ENCODE results near the gene YIPF2. TPM values are rescaled to one million over a fixed set of nuclear protein-coding genes. Genes with fewer than 3 reads are reported as not detected.

Gene YIPF2
- total RNA-seq, 3 donors from 2014 or later (not counting 1 experiment from before 2014, with no cell fraction given) = 26.4 to 27.8 (median 27.2) TPM

- intact Hi-C loops (cut with micrococcal nuclease) = no loop called here
- Histone ChIP-seq H3K9me3 (ENCODE audit: control insufficient read depth, insufficient read depth, low read length) (no peaks in the 10 kb centered on the region), H3K4me1 (ENCODE audit: control insufficient read depth, insufficient read depth, low read length) (no peaks in the 10 kb centered on the region), H3K4me3 (ENCODE audit: low read length) (no peak overlapping the region), H3K27ac (ENCODE audit: low read length) (no peak overlapping the region), H3K36me3 (ENCODE audit: control insufficient read depth, insufficient read depth, low read length) (no peaks in the 10 kb centered on the region), H3K27me3 (ENCODE audit: control insufficient read depth, insufficient read depth, low read length) (no peaks in the 10 kb centered on the region)
- H3K36me3 Mint-ChIP-seq = no peaks in the 10 kb centered on the region
- WGBS (ENCODE audit: insufficient coverage) = 90% methylated on average over 9 of the region's 9 CpGs
- H3K27ac Mint-ChIP-seq = no peak overlapping the region
- peaks cover 0 to 4% of the 10 kb centered on the region in 2 donors for H3K4me1 Mint-ChIP-seq
- H3K4me3 Mint-ChIP-seq = no peak overlapping the region
- ATAC-seq (no peak), DNase-seq (no peak)
- H3K9me3 Mint-ChIP-seq = no peaks in the 10 kb centered on the region
- TF ChIP-seq CTCF (IDR thresholded peaks at IDR 0.05) = no peak
- H3K27me3 Mint-ChIP-seq (ENCODE audit: low read depth in 2 of 2) = no peaks in the 10 kb centered on the region
Measured at GRCh38 chr19:10887616-10888367, 40.6 kb downstream of the YIPF2 start.

- ATAC-seq (no peak), DNase-seq (no peak)
- Histone ChIP-seq H3K27ac (ENCODE audit: low read length) (no peak overlapping the region), H3K36me3 (ENCODE audit: control insufficient read depth, insufficient read depth, low read length) (no peaks in the 10 kb centered on the region), H3K27me3 (ENCODE audit: control insufficient read depth, insufficient read depth, low read length) (no peaks in the 10 kb centered on the region), H3K4me1 (ENCODE audit: control insufficient read depth, insufficient read depth, low read length) (no peaks in the 10 kb centered on the region), H3K9me3 (ENCODE audit: control insufficient read depth, insufficient read depth, low read length) (no peaks in the 10 kb centered on the region), H3K4me3 (ENCODE audit: low read length) (no peak overlapping the region)
- 93% methylated on average over 16 of the region's 20 CpGs for WGBS (ENCODE audit: insufficient coverage)
- peaks cover 0 to 4% of the 10 kb centered on the region in 2 donors for H3K4me1 Mint-ChIP-seq
- H3K36me3 Mint-ChIP-seq = no peaks in the 10 kb centered on the region
- H3K27ac Mint-ChIP-seq = no peak overlapping the region
- no peaks in the 10 kb centered on the region for H3K9me3 Mint-ChIP-seq
- no peak overlapping the region for H3K4me3 Mint-ChIP-seq
- intact Hi-C loops (cut with micrococcal nuclease) = no loop called here
- no peaks in the 10 kb centered on the region for H3K27me3 Mint-ChIP-seq (ENCODE audit: low read depth in 2 of 2)
- TF ChIP-seq CTCF (IDR thresholded peaks at IDR 0.05) = no peak
Measured at GRCh38 chr19:10885201-10886169, 43.0 kb downstream of the YIPF2 start.

- Histone ChIP-seq H3K4me3 (ENCODE audit: low read length) (no peak overlapping the region), H3K27me3 (ENCODE audit: control insufficient read depth, insufficient read depth, low read length) (no peaks in the 10 kb centered on the region), H3K4me1 (ENCODE audit: control insufficient read depth, insufficient read depth, low read length) (peaks cover 3% of the 10 kb centered on the region), H3K36me3 (ENCODE audit: control insufficient read depth, insufficient read depth, low read length) (no peaks in the 10 kb centered on the region), H3K27ac (ENCODE audit: low read length) (no peak overlapping the region), H3K9me3 (ENCODE audit: control insufficient read depth, insufficient read depth, low read length) (no peaks in the 10 kb centered on the region)
- no peak for ATAC-seq
- Mint-ChIP-seq H3K9me3 (no peaks in the 10 kb centered on the region), H3K4me3 (no peak overlapping the region), H3K36me3 (no peaks in the 10 kb centered on the region), H3K27me3 (ENCODE audit: low read depth in 2 of 2) (no peaks in the 10 kb centered on the region), H3K27ac (no peak overlapping the region), H3K4me1 (peaks cover 2 to 5% of the 10 kb centered on the region in 2 donors)
- no peak for TF ChIP-seq CTCF (IDR thresholded peaks at IDR 0.05)
- intact Hi-C loops (cut with micrococcal nuclease) = no loop called here
- 92% methylated on average over 2 of the region's 2 CpGs for WGBS (ENCODE audit: insufficient coverage)
- no peak for DNase-seq
Measured at GRCh38 chr19:10884274-10884673, 44.2 kb downstream of the YIPF2 start.

Measured in natural killer cell (primary cell).